ENCODE results near the gene CACNA1B. TPM values are rescaled to one million over a fixed set of nuclear protein-coding genes. Genes with fewer than 3 reads are reported as not detected.

CACNA1B gene
- total and polyA plus RNA-seq, 2 of the 4 experiments (the other 2 are of a cell fraction), result 0.02 TPM; not detected in 1

DNA sequence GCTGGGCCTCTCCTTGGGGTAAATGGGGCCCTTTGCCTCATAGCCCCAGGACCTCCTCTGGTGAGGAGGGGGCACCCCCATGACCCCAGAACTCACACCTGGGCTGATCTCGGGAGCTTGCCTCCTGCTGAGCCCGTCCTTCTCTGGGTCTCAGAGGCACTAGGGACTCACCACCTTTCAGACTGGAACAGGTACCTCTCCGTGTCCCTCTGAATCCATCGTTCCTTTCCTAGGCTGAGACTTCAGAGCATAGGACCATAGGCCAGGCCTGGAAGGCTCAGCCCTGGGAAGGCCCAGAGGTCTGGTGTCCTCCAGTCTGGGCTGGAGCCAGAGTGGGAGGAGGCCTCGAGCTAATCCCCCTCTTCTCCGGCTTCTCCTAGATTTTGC is 97.9 kb downstream of the CACNA1B start:
- no peak overlapping the region for H3K4me3 ChIP-seq (ENCODE audit: insufficient read depth, low read depth, low read length)
- H4K8ac ChIP-seq (ENCODE audit: low read depth in 2 of 2, low read length in 2 of 2), result no peak overlapping the region
- H3K56ac ChIP-seq (ENCODE audit: extremely low read depth, insufficient read depth, low read length), result no peak overlapping the region
- DNase-seq, result no peak
- dilution Hi-C loops (cut with HindIII; ENCODE audit: low sequenced_read_pairs, unreplicated experiment), result no loop called here
- CTCF ChIA-PET, result no interaction called here
- WGBS, 2 experiments (ENCODE audit: extremely low coverage in 2 of 2, insufficient read length in 1 of 2), result 20% methylated on average over 1 of the region's 6 CpGs; no CpG with 5 or more reads in 1 of the 2 experiments
- no peak overlapping the region for H3K4me2 ChIP-seq (ENCODE audit: low read depth, low read length)
- in situ Hi-C loops (cut with MboI; ENCODE audit: low sequenced_read_pairs), result no loop called here
- H4K5ac ChIP-seq (ENCODE audit: low read depth, low read length), result no peak overlapping the region
- no peak overlapping the region for H3K14ac ChIP-seq (replicated peaks; ENCODE audit: low read depth, low read length)
- H3K18ac ChIP-seq (ENCODE audit: low read depth, low read length), result no peak overlapping the region
- no peak overlapping the region for H2BK5ac ChIP-seq (ENCODE audit: low read depth, low read length, poor library complexity, severe bottlenecking)
- H2BK20ac ChIP-seq (ENCODE audit: low read depth, low read length), result no peak overlapping the region
- no peaks in the 10 kb centered on the region for H3K4me1 ChIP-seq (ENCODE audit: control insufficient read depth, insufficient read depth, low read length)
- no peak overlapping the region for H2BK120ac ChIP-seq (ENCODE audit: low read depth, low read length)
- no peak overlapping the region for H3K23ac ChIP-seq (ENCODE audit: low read depth, low read length)
- H3K9me3 ChIP-seq (ENCODE audit: control insufficient read depth, insufficient read depth, low read length), result peaks cover 50% of the 10 kb centered on the region
- H3K9ac ChIP-seq (ENCODE audit: low read depth, low read length), result no peak overlapping the region
- H3K36me3 ChIP-seq (ENCODE audit: control insufficient read depth, insufficient read depth, low read length), result no peaks in the 10 kb centered on the region
- no peaks in the 10 kb centered on the region for H3K79me1 ChIP-seq (ENCODE audit: low read depth in 1 of 2, low read length in 2 of 2)
- BruUV-seq (replicated peaks), result no TSS peak
- H2AFZ ChIP-seq (replicated peaks; ENCODE audit: low read length, poor library complexity), result no peak overlapping the region
- no peaks in the 10 kb centered on the region for H3K27me3 ChIP-seq (ENCODE audit: control insufficient read depth, insufficient read depth, low read length)
- ATAC-seq (ENCODE audit: low read depth), result no peak
- TF ChIP-seq MAFK (IDR thresholded peaks at IDR 0.05; ENCODE audit: low read depth, low read length) (no peak), NFE2L2 (IDR thresholded peaks at IDR 0.05; ENCODE audit: low read depth, low read length) (no peak), CHD1 (IDR thresholded peaks at IDR 0.05; ENCODE audit: low read depth, low read length) (no peak), RAD21 (IDR thresholded peaks at IDR 0.05; ENCODE audit: low read length) (no peak), SMC3 (IDR thresholded peaks at IDR 0.05; ENCODE audit: low read depth, low read length) (no peak), MXI1 (IDR thresholded peaks at IDR 0.05; ENCODE audit: borderline replicate concordance, low read depth, low read length) (no peak), CEBPB (IDR thresholded peaks at IDR 0.05; ENCODE audit: low read depth, low read length) (no peak), MAZ (IDR thresholded peaks at IDR 0.05; ENCODE audit: borderline replicate concordance, low read depth, low read length) (no peak), CTCF (conservative IDR thresholded peaks at IDR 0.05; ENCODE audit: low read depth, low read length) (no peak), RCOR1 (IDR thresholded peaks at IDR 0.05; ENCODE audit: insufficient replicate concordance, low read length) (no peak), FOS (IDR thresholded peaks at IDR 0.05; ENCODE audit: low read depth, low read length) (no peak), RFX5 (IDR thresholded peaks at IDR 0.05; ENCODE audit: low read depth, low read length) (no peak), BHLHE40 (IDR thresholded peaks at IDR 0.05; ENCODE audit: low read depth, low read length) (no peak), POLR2A (IDR thresholded peaks at IDR 0.05; ENCODE audit: low read depth, low read length) (no peak)
- TF ChIP-seq, protein P1, sequence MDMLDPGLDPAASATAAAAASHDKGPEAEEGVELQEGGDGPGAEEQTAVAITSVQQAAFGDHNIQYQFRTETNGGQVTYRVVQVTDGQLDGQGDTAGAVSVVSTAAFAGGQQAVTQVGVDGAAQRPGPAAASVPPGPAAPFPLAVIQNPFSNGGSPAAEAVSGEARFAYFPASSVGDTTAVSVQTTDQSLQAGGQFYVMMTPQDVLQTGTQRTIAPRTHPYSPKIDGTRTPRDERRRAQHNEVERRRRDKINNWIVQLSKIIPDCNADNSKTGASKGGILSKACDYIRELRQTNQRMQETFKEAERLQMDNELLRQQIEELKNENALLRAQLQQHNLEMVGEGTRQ (IDR thresholded peaks at IDR 0.05; ENCODE audit: low read depth, low read length), result no peak
- TF ChIP-seq, protein P2, sequence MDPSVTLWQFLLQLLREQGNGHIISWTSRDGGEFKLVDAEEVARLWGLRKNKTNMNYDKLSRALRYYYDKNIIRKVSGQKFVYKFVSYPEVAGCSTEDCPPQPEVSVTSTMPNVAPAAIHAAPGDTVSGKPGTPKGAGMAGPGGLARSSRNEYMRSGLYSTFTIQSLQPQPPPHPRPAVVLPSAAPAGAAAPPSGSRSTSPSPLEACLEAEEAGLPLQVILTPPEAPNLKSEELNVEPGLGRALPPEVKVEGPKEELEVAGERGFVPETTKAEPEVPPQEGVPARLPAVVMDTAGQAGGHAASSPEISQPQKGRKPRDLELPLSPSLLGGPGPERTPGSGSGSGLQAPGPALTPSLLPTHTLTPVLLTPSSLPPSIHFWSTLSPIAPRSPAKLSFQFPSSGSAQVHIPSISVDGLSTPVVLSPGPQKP (IDR thresholded peaks at IDR 0.05; ENCODE audit: borderline replicate concordance, low read depth, low read length), result no peak
- no peaks in the 10 kb centered on the region for H3K9me1 ChIP-seq (ENCODE audit: insufficient read depth, low read length)
- H3K4ac ChIP-seq (ENCODE audit: low read depth, low read length), result no peak overlapping the region
- no peak overlapping the region for H2AK5ac ChIP-seq (ENCODE audit: low read depth, low read length)
- no peak overlapping the region for H2AK9ac ChIP-seq (replicated peaks; ENCODE audit: low read depth, low read length, poor library complexity)
- H3K27ac ChIP-seq (ENCODE audit: insufficient read depth, low read length), result no peak overlapping the region
- no peaks in the 10 kb centered on the region for H4K20me1 ChIP-seq (ENCODE audit: insufficient read depth, low read length)
- intact Hi-C loops (cut with micrococcal nuclease), result no loop called here
- H4K91ac ChIP-seq (ENCODE audit: insufficient read depth, low read depth, low read length), result no peak overlapping the region
- POLR2A ChIA-PET (ENCODE audit: unreplicated experiment), result no interaction called here
- no peak overlapping the region for H2BK15ac ChIP-seq (ENCODE audit: low read depth, low read length)

Measured in IMR-90 (cell line).